ENCODE measurements around the gene KCNK5.

- TF ChIP-seq CTCF (IDR thresholded peaks at IDR 0.05) (no peak), EP300 (IDR thresholded peaks at IDR 0.05) (no peak), POLR2A (IDR thresholded peaks at IDR 0.05) (no peak)
Measured at GRCh38 chr6:39181826-39182225, 47.4 kb downstream of the KCNK5 start.

Data from tibial nerve (tissue), 4 donors.